Upper lobe of left lung (tissue), 6 donors: ENCODE results near the gene ACCS. TPM values are rescaled to one million over a fixed set of nuclear protein-coding genes. Genes with fewer than 3 reads are reported as not detected.

ENCODE experiments used
- ATAC-seq, 2 donors: fragments of 200-7000 bp; cut with Tn5 transposase; one replicate each; pipeline ENCODE4 v1.9.1; 2022; ENCODE audit warnings: mild to moderate bottlenecking in 2 of 2, moderate library complexity in 2 of 2; ENCODE audit not compliant: low FRiP score in 2 of 2
- DNase-seq, 2 donors: peaks; one replicate each; pipeline ENCODE4 v3.0.0-alpha.2; 2019 to 2020
- H3K27ac ChIP-seq, 4 donors: fragments of 200-600 bp; sonication (generic); one replicate each; pipeline ENCODE4 v1.5.1; 2016 to 2019
- H3K27me3 ChIP-seq, 4 donors: fragments of 200-600 bp; sonication (generic); one replicate each; pipeline ENCODE4 v1.5.1; 2017 to 2019
- H3K36me3 ChIP-seq, 4 donors: fragments of 200-600 bp; sonication (generic); one replicate each; pipeline ENCODE4 v1.5.1; 2016 to 2019
- H3K4me1 ChIP-seq, 4 donors: fragments of 200-600 bp; sonication (generic); one replicate each; pipeline ENCODE4 v1.5.1; 2018 to 2019
- H3K4me3 ChIP-seq, 4 donors: fragments of 200-600 bp; sonication (generic); one replicate each; pipeline ENCODE4 v1.5.1; 2017 to 2019; ENCODE audit warnings: mild to moderate bottlenecking in 2 of 4, moderate library complexity in 1 of 4
- H3K9me3 ChIP-seq, 4 donors: fragments of 200-600 bp; sonication (generic); one replicate each; pipeline ENCODE4 v1.5.1; 2018 to 2019
- EP300 ChIP-seq, 4 donors: sonication (generic); formaldehyde crosslinking; IDR thresholded peaks; one replicate each; pipeline ENCODE4 v1.5.1; 2017; ENCODE audit warnings: antibody characterized with exemption in 4 of 4, control low read depth in 2 of 4
- POLR2A ChIP-seq, 4 donors: fragments of 450-650 bp; IDR thresholded peaks; one replicate each; pipeline ENCODE4 v1.5.1; 2016 to 2017; ENCODE audit warnings: antibody characterized with exemption in 4 of 4, mild to moderate bottlenecking in 2 of 4
- POLR2AphosphoS5 ChIP-seq, 2 donors: sonication (generic); formaldehyde crosslinking; IDR thresholded peaks; one replicate each; pipeline ENCODE4 v1.5.1; 2017; ENCODE audit warnings: antibody characterized with exemption in 2 of 2
- whole genome bisulfite sequencing, 2 donors: methylation state at CpG; one replicate each; pipeline ENCODE4 v1.1.5; 2017 to 2018; 5-methylcytosine and 5-hydroxymethylcytosine counted together
- total RNA-seq, 6 donors: library from RNA; depleted of rRNA in 4 of 6; stranded (reverse); fragments of >200 nt in 4 of 6; gene quantifications; one replicate each; pipeline versions ENCODE4 v1.1.0 to v1.2.1, GENCODE V29; 2016 to 2021
- TF ChIP-seq, protein P1 (sequence below), 6 experiments: fragments of 450-650 bp in 4 of 6; fragments of 200-600 bp in 2 of 6; sonication (generic) in 2 of 6; IDR thresholded peaks; one replicate each; pipeline ENCODE4 v1.5.1; 2016 to 2019; ENCODE audit warnings: antibody characterized with exemption in 6 of 6
- donor health status: DM: no; HTN: no; CAD: no; lungs with moderate emphysema.
- donor health status: DM: no; HTN: yes; CAD: no; lungs with severe emphysema.

ACCS gene
- total RNA-seq, 6 donors from 2014 or later, result 15.4 to 120 (median 34.0) TPM

- ATAC-seq (peak in 1 of 2 donors; percentile 17), DNase-seq (peak in 1 of 2 donors; percentile 79)
- Histone ChIP-seq H3K27me3 (no peaks in the 10 kb centered on the region), H3K36me3 (no peaks in the 10 kb centered on the region), H3K4me3 (peak overlapping the region; percentile 38 to 97 (median 84)), H3K4me1 (peaks cover 10 to 29% (median 20%) of the 10 kb centered on the region in 4 donors), H3K9me3 (no peaks in the 10 kb centered on the region), H3K27ac (peak overlapping the region in 2 of 4 donors; percentile 77 to 94)
- 14 to 21% methylated on average over 4 to 18 of the region's 18 CpGs for WGBS, 2 donors
- TF ChIP-seq POLR2A (IDR thresholded peaks at IDR 0.05) (no peak), POLR2AphosphoS5 (IDR thresholded peaks at IDR 0.05) (no peak), EP300 (IDR thresholded peaks at IDR 0.05) (no peak)
- TF ChIP-seq, protein P1, sequence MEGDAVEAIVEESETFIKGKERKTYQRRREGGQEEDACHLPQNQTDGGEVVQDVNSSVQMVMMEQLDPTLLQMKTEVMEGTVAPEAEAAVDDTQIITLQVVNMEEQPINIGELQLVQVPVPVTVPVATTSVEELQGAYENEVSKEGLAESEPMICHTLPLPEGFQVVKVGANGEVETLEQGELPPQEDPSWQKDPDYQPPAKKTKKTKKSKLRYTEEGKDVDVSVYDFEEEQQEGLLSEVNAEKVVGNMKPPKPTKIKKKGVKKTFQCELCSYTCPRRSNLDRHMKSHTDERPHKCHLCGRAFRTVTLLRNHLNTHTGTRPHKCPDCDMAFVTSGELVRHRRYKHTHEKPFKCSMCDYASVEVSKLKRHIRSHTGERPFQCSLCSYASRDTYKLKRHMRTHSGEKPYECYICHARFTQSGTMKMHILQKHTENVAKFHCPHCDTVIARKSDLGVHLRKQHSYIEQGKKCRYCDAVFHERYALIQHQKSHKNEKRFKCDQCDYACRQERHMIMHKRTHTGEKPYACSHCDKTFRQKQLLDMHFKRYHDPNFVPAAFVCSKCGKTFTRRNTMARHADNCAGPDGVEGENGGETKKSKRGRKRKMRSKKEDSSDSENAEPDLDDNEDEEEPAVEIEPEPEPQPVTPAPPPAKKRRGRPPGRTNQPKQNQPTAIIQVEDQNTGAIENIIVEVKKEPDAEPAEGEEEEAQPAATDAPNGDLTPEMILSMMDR (IDR thresholded peaks at IDR 0.05), result no peak
Observed at GRCh38 chr11:44096360-44097185, 30.5 kb downstream of the ACCS start.

GRCh38 chr11:44097821-44098220, 31.8 kb downstream of the ACCS start:
- DNase-seq, result no peak
- Histone ChIP-seq H3K4me3 (no peak overlapping the region), H3K9me3 (no peaks in the 10 kb centered on the region), H3K27ac (no peak overlapping the region), H3K27me3 (no peaks in the 10 kb centered on the region), H3K36me3 (no peaks in the 10 kb centered on the region), H3K4me1 (peaks cover 10 to 29% (median 20%) of the 10 kb centered on the region in 4 donors)
- WGBS, 2 donors, result 90 to 93% methylated on average over 2 of the region's 2 CpGs
- no peak for TF ChIP-seq POLR2AphosphoS5 (IDR thresholded peaks at IDR 0.05)
- TF ChIP-seq, protein P1 (IDR thresholded peaks at IDR 0.05), result no peak
- TF ChIP-seq POLR2A (IDR thresholded peaks at IDR 0.05), result no peak
- TF ChIP-seq EP300 (IDR thresholded peaks at IDR 0.05), result no peak
- no peak for ATAC-seq

- H3K27ac ChIP-seq, result no peak overlapping the region
- peaks cover 8 to 13% (median 9%) of the 10 kb centered on the region in 4 donors for H3K4me1 ChIP-seq
- no peak for ATAC-seq
- WGBS, 2 donors, result 74 to 88% methylated on average over 2 of the region's 2 CpGs
- H3K4me3 ChIP-seq, result no peak overlapping the region
- H3K27me3 ChIP-seq, result no peaks in the 10 kb centered on the region
- no peak for DNase-seq
- no peaks in the 10 kb centered on the region for H3K36me3 ChIP-seq
- no peaks in the 10 kb centered on the region for H3K9me3 ChIP-seq
- no peak for TF ChIP-seq POLR2AphosphoS5 (IDR thresholded peaks at IDR 0.05)
- no peak for TF ChIP-seq POLR2A (IDR thresholded peaks at IDR 0.05)
- TF ChIP-seq, protein P1 (IDR thresholded peaks at IDR 0.05), result no peak
- TF ChIP-seq EP300 (IDR thresholded peaks at IDR 0.05), result no peak
Observed at GRCh38 chr11:44101098-44101497, 35.0 kb downstream of the ACCS start.

DNA sequence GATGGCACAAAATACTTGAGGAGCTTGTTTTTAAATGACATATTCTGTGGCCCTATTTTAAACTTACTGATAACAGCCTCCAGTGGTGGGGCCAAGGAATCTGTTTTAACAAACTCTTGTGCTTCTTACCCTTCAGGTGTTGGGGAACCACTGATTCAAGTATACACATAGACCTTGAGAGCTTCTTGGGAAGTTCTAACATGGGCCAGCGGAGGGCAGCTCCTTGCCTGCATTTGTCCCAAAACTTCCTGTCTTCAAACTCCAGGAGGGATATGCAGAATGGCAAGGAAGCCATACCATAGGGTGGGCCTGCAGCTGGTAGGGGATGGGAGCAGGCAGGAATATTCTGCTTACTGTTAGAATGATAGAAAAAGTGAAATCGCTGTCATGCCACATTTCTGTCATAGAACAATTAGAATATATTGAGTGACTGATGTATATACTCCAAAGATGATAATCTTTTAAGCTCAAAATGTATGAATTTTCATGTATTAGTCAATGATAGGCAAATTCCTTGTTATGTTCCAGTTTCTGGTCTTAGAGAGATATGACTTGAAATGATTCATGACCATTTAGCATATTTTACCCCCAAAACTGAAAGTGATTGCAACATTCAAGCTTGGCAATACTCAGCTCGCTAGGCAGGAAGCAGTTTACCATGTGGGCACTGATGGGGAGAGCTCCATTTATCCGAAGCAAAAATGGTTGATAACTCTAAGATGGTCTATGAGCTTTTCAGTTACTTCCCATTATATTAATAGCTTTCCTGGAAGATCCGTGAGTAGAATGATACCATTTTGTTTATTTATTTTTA, 38.6 kb downstream of the ACCS start:
- no peaks in the 10 kb centered on the region for H3K4me1 ChIP-seq
- H3K4me3 ChIP-seq, result no peak overlapping the region
- DNase-seq, result no peak
- no peak overlapping the region for H3K27ac ChIP-seq
- ATAC-seq, result no peak
- 78 to 80% methylated on average over 5 of the region's 5 CpGs for WGBS, 2 donors
- peaks cover 0 to 22% (median 12%) of the 10 kb centered on the region in 4 donors for H3K36me3 ChIP-seq
- no peaks in the 10 kb centered on the region for H3K9me3 ChIP-seq
- TF ChIP-seq EP300 (IDR thresholded peaks at IDR 0.05) (no peak), POLR2A (IDR thresholded peaks at IDR 0.05) (no peak), POLR2AphosphoS5 (IDR thresholded peaks at IDR 0.05) (no peak)
- TF ChIP-seq, protein P1 (IDR thresholded peaks at IDR 0.05), result no peak
- H3K27me3 ChIP-seq, result no peaks in the 10 kb centered on the region
